Neural progenitor cell (in vitro differentiated cells): ENCODE data around the gene MS4A6A. TPM values are rescaled to one million over a fixed set of nuclear protein-coding genes. Genes with fewer than 3 reads are reported as not detected.

Experiments used
- DNase-seq: peaks from one replicate; pipeline ENCODE4 v3.0.0-alpha.2; 2016; ENCODE audit warnings: low spot score
- H2AFZ ChIP-seq: fragments of 200-600 bp; sonication (generic); replicated peaks from 2 replicates; pipeline ENCODE4 v1.6.1; 2016; ENCODE audit warnings: antibody characterized with exemption
- H3F3A ChIP-seq: fragments of 200-600 bp; sonication (generic); 2 replicates; pipeline ENCODE4 v1.6.1; 2016; ENCODE audit warnings: antibody characterized with exemption, low read depth
- H3K27ac ChIP-seq: fragments of 200-600 bp; sonication (generic); 2 replicates; pipeline ENCODE4 v1.5.1; 2016; ENCODE audit warnings: mild to moderate bottlenecking
- H3K27me3 ChIP-seq: fragments of 200-600 bp; sonication (generic); 2 replicates; pipeline ENCODE4 v1.6.1; 2016; ENCODE audit warnings: mild to moderate bottlenecking, moderate library complexity
- H3K36me3 ChIP-seq: fragments of 200-600 bp; sonication (generic); 2 replicates; pipeline ENCODE4 v1.5.1; 2016
- H3K4me1 ChIP-seq: fragments of 200-600 bp; sonication (generic); 2 replicates; pipeline ENCODE4 v1.6.1; 2016; ENCODE audit warnings: mixed run types
- H3K4me2 ChIP-seq: fragments of 200-600 bp; sonication (generic); 2 replicates; pipeline ENCODE4 v1.6.1; 2016
- H3K4me3 ChIP-seq: fragments of 200-600 bp; sonication (generic); 2 replicates; pipeline ENCODE4 v1.5.1; 2016
- H3K79me2 ChIP-seq: fragments of 200-600 bp; sonication (generic); 2 replicates; pipeline ENCODE4 v1.6.1; 2016; ENCODE audit warnings: low read depth
- H3K9ac ChIP-seq: fragments of 200-600 bp; sonication (generic); 2 replicates; pipeline ENCODE4 v1.6.1; 2016
- H3K9me3 ChIP-seq: fragments of 200-600 bp; sonication (generic); 2 replicates; pipeline ENCODE4 v1.5.1; 2016; ENCODE audit warnings: low read depth
- H4K20me1 ChIP-seq: fragments of 200-600 bp; sonication (generic); 2 replicates; pipeline ENCODE4 v1.6.1; 2016; ENCODE audit warnings: low read depth
- H3K27ac Mint-ChIP-seq: 3 replicates; pipeline ENCODE4 v1.8.0; 2021; ENCODE audit warnings: mixed read lengths
- H3K27me3 Mint-ChIP-seq: 2 replicates; pipeline ENCODE4 v1.8.0; 2022; ENCODE audit warnings: low read depth, mild to moderate bottlenecking, inconsistent platforms, moderate library complexity, mixed read lengths; ENCODE audit not compliant: insufficient read depth
- H3K36me3 Mint-ChIP-seq: 3 replicates; pipeline ENCODE4 v1.8.0; 2021; ENCODE audit warnings: mixed read lengths
- H3K4me1 Mint-ChIP-seq: 3 replicates; pipeline ENCODE4 v1.8.0; 2021; ENCODE audit warnings: mixed read lengths
- H3K4me3 Mint-ChIP-seq: 3 replicates; pipeline ENCODE4 v1.8.0; 2021; ENCODE audit warnings: mild to moderate bottlenecking, moderate library complexity, mixed read lengths
- H3K9me3 Mint-ChIP-seq: 3 replicates; pipeline ENCODE4 v1.8.0; 2020; ENCODE audit warnings: mixed read lengths
- CTCF ChIP-seq: fragments of 200-600 bp; sonication (generic); IDR thresholded peaks from 2 replicates; pipeline ENCODE4 v1.5.1; 2017; ENCODE audit warnings: antibody characterized with exemption, mild to moderate bottlenecking
- EZH2 ChIP-seq: fragments of 200-600 bp; sonication (generic); IDR thresholded peaks from 2 replicates; pipeline ENCODE4 v1.6.1; 2017; ENCODE audit warnings: antibody characterized with exemption, mild to moderate bottlenecking, moderate library complexity
- EZH2phosphoT487 ChIP-seq: fragments of 200-600 bp; sonication (generic); IDR thresholded peaks from 2 replicates; pipeline ENCODE4 v1.6.1; 2017; ENCODE audit warnings: antibody characterized with exemption
- total RNA-seq: library from RNA; depleted of rRNA; stranded (reverse); fragments of >200 nt; gene quantifications from 2 replicates; pipeline ENCODE4 v1.2.3, GENCODE V29; 2015; ENCODE audit warnings: low replicate concordance

The MS4A6A gene
- total RNA-seq, 1 donor from 2014 or later: not detected

DNA sequence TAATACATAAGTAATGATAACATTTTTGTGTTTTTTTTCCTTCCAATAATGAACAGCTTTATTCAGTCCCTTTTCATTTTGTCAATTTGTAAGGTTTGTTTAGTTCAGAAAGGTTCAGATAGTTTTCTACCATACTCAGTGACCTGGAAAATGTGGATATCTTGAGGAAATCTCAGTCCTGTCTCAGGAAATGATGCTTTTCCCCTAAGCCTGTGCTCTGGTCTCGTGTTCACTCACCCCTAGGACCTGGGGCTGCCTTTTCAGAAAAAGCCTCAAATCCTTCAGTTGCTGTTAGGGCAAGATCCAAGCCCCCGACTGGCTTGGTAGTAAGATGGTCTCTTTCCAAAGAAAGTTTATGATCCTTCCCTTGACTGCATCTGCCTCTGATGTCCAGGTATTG lies 21.8 kb downstream of the MS4A6A start:
- Histone ChIP-seq H3K4me3 (no peak overlapping the region), H3K27me3 (no peaks in the 10 kb centered on the region), H4K20me1 (no peaks in the 10 kb centered on the region), H2AFZ (no peak overlapping the region), H3K9me3 (peaks cover 6% of the 10 kb centered on the region), H3K79me2 (no peaks in the 10 kb centered on the region), H3K27ac (no peak overlapping the region), H3K4me2 (no peak overlapping the region), H3K4me1 (no peaks in the 10 kb centered on the region), H3K9ac (no peak overlapping the region), H3K36me3 (no peaks in the 10 kb centered on the region), H3F3A (no peaks in the 10 kb centered on the region)
- Mint-ChIP-seq H3K36me3 (no peaks in the 10 kb centered on the region), H3K27ac (no peak overlapping the region), H3K4me3 (no peak overlapping the region), H3K9me3 (no peaks in the 10 kb centered on the region), H3K4me1 (no peaks in the 10 kb centered on the region), H3K27me3 (no peaks in the 10 kb centered on the region)
- no peak for TF ChIP-seq EZH2phosphoT487
- no peak for TF ChIP-seq EZH2
- no peak for TF ChIP-seq CTCF
- no peak for DNase-seq

DNA sequence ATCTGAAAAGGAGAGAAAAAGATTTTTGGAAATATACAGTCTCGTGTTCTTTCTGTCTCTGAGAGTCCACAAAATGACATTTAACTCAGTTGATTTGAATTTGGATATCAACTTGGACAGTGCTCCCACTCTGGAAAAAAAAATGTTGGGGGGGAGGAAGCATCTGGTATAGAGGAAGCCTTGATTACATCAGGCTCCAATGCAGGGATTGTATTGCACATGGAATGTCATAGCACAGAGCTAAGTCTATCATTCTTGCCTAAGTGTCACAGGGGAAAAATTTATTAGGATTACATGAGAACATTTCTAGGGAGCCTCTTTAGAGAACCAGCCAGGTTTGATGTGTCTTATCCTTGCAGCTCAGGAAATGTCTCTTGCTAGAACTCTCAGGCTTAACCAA lies 23.0 kb downstream of the MS4A6A start:
- no peaks in the 10 kb centered on the region for H3F3A ChIP-seq
- Mint-ChIP-seq H3K36me3 (no peaks in the 10 kb centered on the region), H3K4me1 (no peaks in the 10 kb centered on the region), H3K9me3 (no peaks in the 10 kb centered on the region), H3K27ac (no peak overlapping the region), H3K27me3 (no peaks in the 10 kb centered on the region), H3K4me3 (no peak overlapping the region)
- H3K36me3 ChIP-seq: no peaks in the 10 kb centered on the region
- DNase-seq: no peak
- H3K79me2 ChIP-seq: no peaks in the 10 kb centered on the region
- no peaks in the 10 kb centered on the region for H4K20me1 ChIP-seq
- H3K4me3 ChIP-seq: no peak overlapping the region
- H3K4me1 ChIP-seq: no peaks in the 10 kb centered on the region
- H3K9ac ChIP-seq: no peak overlapping the region
- no peak overlapping the region for H3K4me2 ChIP-seq
- no peaks in the 10 kb centered on the region for H3K27me3 ChIP-seq
- TF ChIP-seq EZH2phosphoT487: no peak
- TF ChIP-seq CTCF: no peak
- no peak for TF ChIP-seq EZH2
- H2AFZ ChIP-seq: no peak overlapping the region
- H3K9me3 ChIP-seq: peaks cover 7% of the 10 kb centered on the region
- no peak overlapping the region for H3K27ac ChIP-seq

DNA sequence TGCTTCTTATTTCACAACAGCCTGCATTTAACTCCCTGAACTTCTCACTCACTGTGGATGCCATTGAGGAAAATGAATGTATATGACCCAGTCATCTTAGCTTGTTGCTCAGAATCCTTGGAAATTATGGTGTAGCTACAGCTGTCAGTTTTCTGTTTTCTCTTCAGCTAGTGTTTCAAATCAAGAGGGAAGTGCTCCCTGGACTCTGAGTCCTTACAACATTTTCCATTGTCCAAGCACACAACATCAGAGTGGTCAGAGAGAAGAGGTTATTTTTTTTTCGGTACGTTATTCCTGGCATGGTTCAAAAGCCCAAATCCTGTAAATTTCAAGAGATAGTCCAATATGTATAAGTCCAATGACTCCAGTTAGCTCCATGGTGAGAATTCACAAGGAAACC lies 23.6 kb downstream of the MS4A6A start:
- Histone ChIP-seq H4K20me1 (no peaks in the 10 kb centered on the region), H3K4me1 (no peaks in the 10 kb centered on the region), H3K27ac (no peak overlapping the region), H3K9ac (no peak overlapping the region), H3F3A (no peaks in the 10 kb centered on the region), H3K9me3 (peaks cover 7% of the 10 kb centered on the region), H2AFZ (no peak overlapping the region), H3K4me2 (no peak overlapping the region), H3K36me3 (no peaks in the 10 kb centered on the region), H3K4me3 (no peak overlapping the region), H3K27me3 (no peaks in the 10 kb centered on the region), H3K79me2 (no peaks in the 10 kb centered on the region)
- H3K36me3 Mint-ChIP-seq: no peaks in the 10 kb centered on the region
- no peak for DNase-seq
- no peak overlapping the region for H3K4me3 Mint-ChIP-seq
- no peak overlapping the region for H3K27ac Mint-ChIP-seq
- no peaks in the 10 kb centered on the region for H3K27me3 Mint-ChIP-seq
- no peaks in the 10 kb centered on the region for H3K9me3 Mint-ChIP-seq
- no peaks in the 10 kb centered on the region for H3K4me1 Mint-ChIP-seq
- no peak for TF ChIP-seq EZH2phosphoT487
- TF ChIP-seq CTCF: no peak
- no peak for TF ChIP-seq EZH2

- H3K36me3 ChIP-seq: no peaks in the 10 kb centered on the region
- H3K27me3 Mint-ChIP-seq: no peaks in the 10 kb centered on the region
These were observed 24.2 kb downstream of the MS4A6A start for GRCh38 chr11:60158636-60159035.

More at GRCh38 chr11:60158636-60159035, 24.2 kb downstream of the MS4A6A start:
- H3K79me2 ChIP-seq: no peaks in the 10 kb centered on the region
- TF ChIP-seq EZH2phosphoT487: no peak
- TF ChIP-seq CTCF: no peak
- TF ChIP-seq EZH2: no peak
- no peak overlapping the region for H3K4me2 ChIP-seq
- H3K4me3 ChIP-seq: no peak overlapping the region
- Mint-ChIP-seq H3K4me1 (no peaks in the 10 kb centered on the region), H3K4me3 (no peak overlapping the region), H3K36me3 (no peaks in the 10 kb centered on the region), H3K9me3 (no peaks in the 10 kb centered on the region), H3K27ac (no peak overlapping the region)
- no peaks in the 10 kb centered on the region for H4K20me1 ChIP-seq
- no peaks in the 10 kb centered on the region for H3F3A ChIP-seq
- no peak overlapping the region for H3K27ac ChIP-seq
- peaks cover 5% of the 10 kb centered on the region for H3K9me3 ChIP-seq
- H3K27me3 ChIP-seq: no peaks in the 10 kb centered on the region
- H2AFZ ChIP-seq: no peak overlapping the region
- no peak for DNase-seq
- no peaks in the 10 kb centered on the region for H3K4me1 ChIP-seq
- no peak overlapping the region for H3K9ac ChIP-seq
